Esophagus squamous epithelium (tissue), 5 donors: Measurements from ENCODE around the gene ZMYM2. TPM values are rescaled to one million over a fixed set of nuclear protein-coding genes. Genes with fewer than 3 reads are reported as not detected.

Source experiments
- DNase-seq: peaks from one replicate; lab custom pipeline; 2025; lab: John Stamatoyannopoulos, UW
- H3K27ac ChIP-seq, 4 donors: fragments of 200-600 bp; sonication (generic); one replicate each; pipeline ENCODE4 v1.5.1; 2016 to 2019; ENCODE audit warnings: mild to moderate bottlenecking in 1 of 4
- H3K27me3 ChIP-seq, 4 donors: fragments of 200-600 bp; sonication (generic); 1 replicate in 3 of 4; 2 replicates in 1 of 4; pipeline versions ENCODE4 v1.5.1 to v1.6.0; 2017 to 2021; ENCODE audit warnings: antibody characterized with exemption in 1 of 4
- H3K36me3 ChIP-seq, 3 donors: fragments of 200-600 bp; sonication (generic); one replicate each; pipeline ENCODE4 v1.5.1; 2016 to 2019
- H3K4me1 ChIP-seq, 3 donors: fragments of 200-600 bp; sonication (generic); one replicate each; pipeline ENCODE4 v1.5.1; 2017 to 2019
- H3K4me3 ChIP-seq, 4 donors: fragments of 200-600 bp; sonication (generic); 1 replicate in 3 of 4; 2 replicates in 1 of 4; pipeline ENCODE4 v1.5.1; 2016 to 2019; ENCODE audit warnings: mild to moderate bottlenecking in 2 of 4, moderate library complexity in 1 of 4
- H3K9me3 ChIP-seq, 3 donors: fragments of 200-600 bp; sonication (generic); one replicate each; pipeline ENCODE4 v1.5.1; 2016 to 2019
- POLR2A ChIP-seq, 4 donors: fragments of 450-650 bp; IDR thresholded peaks; one replicate each; pipeline ENCODE4 v1.6.1; 2017; ENCODE audit warnings: antibody characterized with exemption in 4 of 4, mild to moderate bottlenecking in 4 of 4, moderate library complexity in 3 of 4
- WGBS, 2 donors: methylation state at CpG; one replicate each; pipeline ENCODE4 v1.1.5; 2018; 5-methylcytosine and 5-hydroxymethylcytosine counted together
- intact Hi-C: fragments of 100-400 bp; cut with DNase I; formaldehyde crosslinking; loops from one replicate; pipeline ENCODE4 v1.15.0; 2022
- total RNA-seq, 4 donors: library from RNA; depleted of rRNA; stranded (reverse); fragments of >200 nt; gene quantifications; one replicate each; pipeline ENCODE4 v1.1.0, GENCODE V29; 2016
- TF ChIP-seq, protein P1 (sequence below), 6 experiments: fragments of 450-650 bp in 4 of 6; fragments of 200-600 bp in 2 of 6; sonication (generic) in 2 of 6; IDR thresholded peaks; one replicate each; pipeline ENCODE4 v1.5.1; 2016 to 2019; ENCODE audit warnings: antibody characterized with exemption in 6 of 6, mild to moderate bottlenecking in 4 of 6, moderate library complexity in 4 of 6
- donor health status: DM: yes; HTN: yes; CAD: no.

The ZMYM2 gene
- total RNA-seq, 4 donors from 2014 or later: 36.4 to 76.5 (median 46.9) TPM

DNA sequence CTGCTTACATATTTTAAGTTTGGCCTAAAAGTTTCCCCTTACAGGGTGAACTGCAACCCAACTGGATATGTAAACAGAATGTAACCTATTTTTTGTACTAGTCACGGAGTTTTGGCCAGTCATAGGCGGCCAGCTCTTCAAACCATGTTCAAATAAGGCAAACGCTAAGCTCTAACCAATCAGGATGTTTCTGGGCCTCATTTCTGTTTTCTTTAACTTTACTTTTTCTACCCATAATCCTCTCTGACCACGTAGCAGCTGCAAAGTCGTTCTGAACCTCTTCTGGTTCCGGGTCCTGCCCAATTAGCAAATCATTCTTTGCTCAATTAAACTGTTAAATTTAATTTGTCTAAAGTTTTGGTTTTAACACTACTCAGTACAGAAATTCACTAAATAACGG lies 8.2 kb upstream of the ZMYM2 start:
- 80 to 88% methylated on average over 7 of the region's 7 CpGs for WGBS, 2 donors
- TF ChIP-seq, protein P1, sequence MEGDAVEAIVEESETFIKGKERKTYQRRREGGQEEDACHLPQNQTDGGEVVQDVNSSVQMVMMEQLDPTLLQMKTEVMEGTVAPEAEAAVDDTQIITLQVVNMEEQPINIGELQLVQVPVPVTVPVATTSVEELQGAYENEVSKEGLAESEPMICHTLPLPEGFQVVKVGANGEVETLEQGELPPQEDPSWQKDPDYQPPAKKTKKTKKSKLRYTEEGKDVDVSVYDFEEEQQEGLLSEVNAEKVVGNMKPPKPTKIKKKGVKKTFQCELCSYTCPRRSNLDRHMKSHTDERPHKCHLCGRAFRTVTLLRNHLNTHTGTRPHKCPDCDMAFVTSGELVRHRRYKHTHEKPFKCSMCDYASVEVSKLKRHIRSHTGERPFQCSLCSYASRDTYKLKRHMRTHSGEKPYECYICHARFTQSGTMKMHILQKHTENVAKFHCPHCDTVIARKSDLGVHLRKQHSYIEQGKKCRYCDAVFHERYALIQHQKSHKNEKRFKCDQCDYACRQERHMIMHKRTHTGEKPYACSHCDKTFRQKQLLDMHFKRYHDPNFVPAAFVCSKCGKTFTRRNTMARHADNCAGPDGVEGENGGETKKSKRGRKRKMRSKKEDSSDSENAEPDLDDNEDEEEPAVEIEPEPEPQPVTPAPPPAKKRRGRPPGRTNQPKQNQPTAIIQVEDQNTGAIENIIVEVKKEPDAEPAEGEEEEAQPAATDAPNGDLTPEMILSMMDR (IDR thresholded peaks at IDR 0.05): no peak
- TF ChIP-seq POLR2A (IDR thresholded peaks at IDR 0.05): no peak

DNA sequence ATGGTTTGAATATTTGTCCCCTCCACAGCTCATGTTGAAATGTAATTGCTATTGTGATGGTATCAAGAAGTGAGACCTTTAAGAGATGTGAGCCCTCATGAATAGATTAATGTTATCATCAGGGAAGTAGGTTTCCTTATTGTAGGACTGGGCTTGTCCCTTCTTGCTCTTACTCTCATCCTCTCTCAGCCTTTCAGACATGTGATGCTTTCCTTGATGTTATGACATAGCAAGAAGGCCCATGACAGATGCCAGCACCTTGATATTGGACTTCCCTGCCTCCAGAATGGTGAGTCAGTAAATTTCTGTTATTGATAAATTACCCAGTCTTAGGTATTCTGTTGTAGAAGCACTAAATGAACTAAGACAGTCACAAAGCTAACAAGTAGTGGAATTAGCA lies 5.7 kb upstream of the ZMYM2 start:
- Histone ChIP-seq H3K27ac (no peak overlapping the region), H3K4me3 (no peak overlapping the region), H3K36me3 (no peaks in the 10 kb centered on the region), H3K27me3 (no peaks in the 10 kb centered on the region), H3K9me3 (no peaks in the 10 kb centered on the region), H3K4me1 (peaks cover 0 to 9% (median 0%) of the 10 kb centered on the region in 3 donors)
- no peak for DNase-seq
- TF ChIP-seq, protein P1 (IDR thresholded peaks at IDR 0.05): no peak
- TF ChIP-seq POLR2A (IDR thresholded peaks at IDR 0.05): no peak
- intact Hi-C loops: no loop called here

More for the DNA sequence above, 8.2 kb upstream of the ZMYM2 start:
- no peaks in the 10 kb centered on the region for H3K36me3 ChIP-seq
- no peaks in the 10 kb centered on the region for H3K4me1 ChIP-seq
- no peak for DNase-seq
- no peak overlapping the region for H3K27ac ChIP-seq
- intact Hi-C loops: no loop called here
- no peaks in the 10 kb centered on the region for H3K9me3 ChIP-seq
- no peak overlapping the region for H3K4me3 ChIP-seq
- H3K27me3 ChIP-seq: no peaks in the 10 kb centered on the region

DNA sequence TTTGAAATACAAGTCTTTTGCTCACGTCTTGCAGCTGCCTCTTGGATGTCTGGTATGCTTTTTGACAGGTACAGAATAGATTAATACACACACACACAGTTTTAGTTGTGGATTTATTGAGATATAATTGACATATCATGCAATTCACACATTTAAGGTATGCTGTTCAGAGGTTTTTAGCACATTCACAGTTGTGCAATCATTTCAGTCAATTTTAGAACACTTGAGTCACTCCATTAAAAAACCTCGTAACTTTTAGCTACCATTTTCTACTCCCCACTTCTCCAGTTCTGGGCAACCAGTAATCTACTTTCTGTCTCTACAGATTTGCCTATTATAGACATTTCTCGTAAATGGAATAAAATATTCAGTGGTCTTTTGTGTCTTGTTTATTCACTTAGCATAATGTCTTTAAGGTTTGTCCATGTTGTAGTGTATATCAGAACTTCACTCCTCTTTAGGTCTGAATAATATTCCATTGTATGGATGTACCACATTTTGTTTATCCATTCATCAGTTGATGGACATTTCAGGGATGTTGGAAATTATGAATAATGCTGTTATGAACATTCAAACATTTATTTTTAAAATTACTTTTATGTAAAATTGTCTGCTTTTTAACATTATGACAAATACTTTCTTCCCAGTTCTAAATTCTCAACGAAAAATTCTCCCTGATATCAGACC lies 2.5 kb upstream of the ZMYM2 start:
- no peak for DNase-seq
- 89 to 95% methylated on average over 4 of the region's 4 CpGs for WGBS, 2 donors
- intact Hi-C loops: no loop called here
- Histone ChIP-seq H3K4me1 (peaks cover 4 to 26% (median 8%) of the 10 kb centered on the region in 3 donors), H3K9me3 (no peaks in the 10 kb centered on the region), H3K36me3 (no peaks in the 10 kb centered on the region), H3K27me3 (no peaks in the 10 kb centered on the region), H3K4me3 (no peak overlapping the region), H3K27ac (no peak overlapping the region)
- TF ChIP-seq, protein P1 (IDR thresholded peaks at IDR 0.05): no peak
- no peak for TF ChIP-seq POLR2A (IDR thresholded peaks at IDR 0.05)

DNA sequence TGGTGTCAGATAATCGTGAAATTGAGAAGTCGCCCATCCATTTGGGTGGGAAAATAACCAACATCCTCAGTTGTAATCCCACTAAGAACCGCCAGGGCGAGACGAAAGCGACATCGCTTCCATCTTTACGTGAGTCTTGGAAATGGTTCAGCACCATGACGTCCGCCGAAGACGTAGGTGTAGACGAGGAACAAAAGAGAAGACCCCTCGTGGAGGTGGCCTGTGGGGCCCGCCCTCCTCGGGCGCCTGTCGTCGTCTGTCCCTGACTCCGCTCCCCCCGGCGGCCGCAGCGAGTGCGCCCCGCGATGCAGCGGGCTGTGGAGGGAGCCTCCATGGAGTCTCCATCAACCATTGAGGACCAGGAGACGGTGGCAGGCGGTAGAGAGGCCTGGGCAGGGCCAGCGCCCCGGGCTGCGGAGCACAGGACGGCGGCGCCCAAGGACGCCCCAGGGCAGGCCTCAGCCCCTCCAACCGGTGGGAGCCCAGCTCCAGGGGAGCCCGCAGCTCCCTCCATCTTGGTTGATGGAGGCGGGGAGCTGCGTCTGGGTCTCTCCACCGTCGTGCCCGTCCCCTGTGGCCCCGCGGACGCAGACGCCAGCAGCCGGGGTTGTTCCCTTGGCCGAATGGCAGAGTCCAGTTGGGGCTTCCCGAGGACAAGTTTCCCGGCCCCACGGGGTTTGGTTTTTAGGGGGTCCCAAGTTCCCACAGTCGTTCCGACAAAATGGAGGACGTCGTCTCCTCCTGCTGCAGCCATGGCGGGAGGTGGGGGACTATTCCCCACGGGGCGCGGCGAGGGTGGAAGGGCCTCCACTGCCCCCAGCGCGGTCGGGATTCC lies 990 bp upstream of the ZMYM2 start:
- Histone ChIP-seq H3K9me3 (no peaks in the 10 kb centered on the region), H3K4me3 (peak overlapping the region; percentile 71 to 93 (median 93)), H3K27me3 (no peaks in the 10 kb centered on the region), H3K4me1 (peaks cover 4 to 41% (median 23%) of the 10 kb centered on the region in 3 donors), H3K27ac (peak overlapping the region; percentile 99 to 100 (median 99)), H3K36me3 (peaks cover 0 to 10% (median 0%) of the 10 kb centered on the region in 3 donors)
- TF ChIP-seq, protein P1 (IDR thresholded peaks at IDR 0.05): peak; percentile 86 to 88 (median 87)
- no peak for TF ChIP-seq POLR2A (IDR thresholded peaks at IDR 0.05)
- DNase-seq: peak; percentile 17
- WGBS, 2 donors: 0 to 1% methylated on average over 21 to 23 of the region's 65 CpGs
- intact Hi-C loops: no loop called here
